ENCODE results near the gene TLN1. TPM values are rescaled to one million over a fixed set of nuclear protein-coding genes. Genes with fewer than 3 reads are reported as not detected.
A peak's percentile ranks its signal among the peaks of the same experiment; 100 is the strongest.

The TLN1 gene
- polyA plus RNA-seq, 12 donors: 83.0 to 108 (median 90.3) TPM; not detected in 1

- DNase-seq: no peak
Observed at GRCh38 chr9:35669331-35670145, 62.5 kb downstream of the TLN1 start.

- DNase-seq: no peak
Observed at GRCh38 chr9:35667939-35668338, 64.1 kb downstream of the TLN1 start.

- DNase-seq: no peak
Observed at GRCh38 chr9:35666549-35666948, 65.4 kb downstream of the TLN1 start.

GRCh38 chr9:35666045-35666444, 66.0 kb downstream of the TLN1 start:
- DNase-seq: no peak

- no peak for DNase-seq
Observed at GRCh38 chr9:35665471-35665818, 66.5 kb downstream of the TLN1 start.

- peak; percentile 75 for DNase-seq
Observed at GRCh38 chr9:35664531-35665470, 67.2 kb downstream of the TLN1 start, which contains the start of gene ARHGEF39. TSS of gene ARHGEF39 (minus strand) at chr9:35665195. CDS start at chr9:35665169, 26 bp downstream.

- DNase-seq: no peak
Observed at GRCh38 chr9:35662437-35662836, 69.6 kb downstream of the TLN1 start.

GRCh38 chr9:35661756-35662350, 70.1 kb downstream of the TLN1 start:
- DNase-seq: no peak

- DNase-seq: no peak
Observed at GRCh38 chr9:35660966-35661415, 71.0 kb downstream of the TLN1 start.

- DNase-seq: no peak
Observed at GRCh38 chr9:35659340-35659739, 72.7 kb downstream of the TLN1 start.

GRCh38 chr9:35658968-35659220, 73.1 kb downstream of the TLN1 start:
- DNase-seq: no peak

- DNase-seq: peak; percentile 89
Observed at GRCh38 chr9:35658137-35658967, 73.6 kb downstream of the TLN1 start, which contains the start of gene CCDC107. TSS of gene CCDC107 (plus strand) at chr9:35658292. CDS start at chr9:35658380, 88 bp downstream.

- DNase-seq: peak; percentile 98
Observed at GRCh38 chr9:35657546-35658136, 74.4 kb downstream of the TLN1 start, which contains the start of gene RMRP. TSS of gene RMRP (minus strand) at chr9:35658019.

- DNase-seq: no peak
Observed at GRCh38 chr9:35656831-35657545, 75.0 kb downstream of the TLN1 start.

GRCh38 chr9:35656348-35656747, 75.6 kb downstream of the TLN1 start:
- no peak for DNase-seq

GRCh38 chr9:35653611-35654010, 78.4 kb downstream of the TLN1 start:
- no peak for DNase-seq

GRCh38 chr9:35652829-35653209, 79.2 kb downstream of the TLN1 start:
- no peak for DNase-seq

GRCh38 chr9:35651956-35652828, 79.8 kb downstream of the TLN1 start:
- no peak for DNase-seq
